Measurements from ENCODE around the gene NKPD1.

The NKPD1 gene

GRCh38 chr19:45113628-45114027 is 47.2 kb downstream of the NKPD1 start:
- peaks cover 2 to 78% (median 53%) of the 10 kb centered on the region in 4 experiments for H3K4me1 ChIP-seq (ENCODE audit: control extremely low read depth in 1 of 4, control insufficient read depth in 4 of 4, insufficient read depth in 4 of 4, low read length in 3 of 4)
- peaks cover 0 to 3% (median 0%) of the 10 kb centered on the region in 4 experiments for H3K36me3 ChIP-seq (ENCODE audit: control insufficient read depth in 4 of 4, insufficient read depth in 4 of 4, low read length in 3 of 4)
- no peak overlapping the region for H3K4me3 ChIP-seq (ENCODE audit: control insufficient read depth in 1 of 7, extremely low read depth in 1 of 7, insufficient read depth in 4 of 7, low read depth in 2 of 7, low read length in 6 of 7)
- no peaks in the 10 kb centered on the region for H3K27me3 ChIP-seq (replicated peaks in 2 of 5; ENCODE audit: control insufficient read depth in 4 of 5, insufficient read depth in 5 of 5, low read length in 4 of 5)
- POLR2A ChIA-PET = interaction anchor here (0.9 kb wide), 1 partner anchor 9 kb away, joined by 3 read pairs; no protein-coding TSS in a partner anchor
- H3K27ac ChIP-seq (ENCODE audit: insufficient read depth in 1 of 2, low read depth in 1 of 2, low read length in 2 of 2, poor library complexity in 1 of 2, severe bottlenecking in 2 of 2) = no peak overlapping the region
- CTCF ChIA-PET = interaction anchor here (0.8 to 4.8 kb wide), 7 partner anchors 11 to 86 kb away, joined by 3 to 32 read pairs (median 9); partner anchors contain the start of gene PPP1R37
- no peak for DNase-seq
- WGBS (ENCODE audit: insufficient coverage) = 97% methylated on average over 6 of the region's 9 CpGs
- H3K9me3 ChIP-seq (ENCODE audit: control extremely low read depth in 1 of 5, control insufficient read depth in 4 of 5, insufficient read depth in 2 of 5, low read depth in 1 of 5, low read length in 4 of 5) = no peaks in the 10 kb centered on the region

GRCh38 chr19:45112111-45112827 is 48.5 kb downstream of the NKPD1 start:
- WGBS (ENCODE audit: insufficient coverage) = 95% methylated on average over 10 of the region's 11 CpGs
- H3K36me3 ChIP-seq (ENCODE audit: control insufficient read depth in 4 of 4, insufficient read depth in 4 of 4, low read length in 3 of 4) = peaks cover 0 to 3% (median 0%) of the 10 kb centered on the region in 4 experiments
- no peaks in the 10 kb centered on the region for H3K9me3 ChIP-seq (ENCODE audit: control extremely low read depth in 1 of 5, control insufficient read depth in 4 of 5, insufficient read depth in 2 of 5, low read depth in 1 of 5, low read length in 4 of 5)
- H3K27me3 ChIP-seq (replicated peaks in 2 of 5; ENCODE audit: control insufficient read depth in 4 of 5, insufficient read depth in 5 of 5, low read length in 4 of 5) = no peaks in the 10 kb centered on the region
- H3K4me3 ChIP-seq (ENCODE audit: control insufficient read depth in 1 of 7, extremely low read depth in 1 of 7, insufficient read depth in 4 of 7, low read depth in 2 of 7, low read length in 6 of 7) = no peak overlapping the region
- CTCF ChIA-PET = interaction anchor here (1.0 to 4.8 kb wide), 7 partner anchors 9 to 87 kb away, joined by 3 to 32 read pairs (median 9); partner anchors contain the start of gene PPP1R37
- DNase-seq = no peak
- POLR2A ChIA-PET = interaction anchor here (0.6 kb wide), 1 partner anchor 83 kb away, joined by 4 read pairs; no protein-coding TSS in a partner anchor
- no peak overlapping the region for H3K27ac ChIP-seq (ENCODE audit: insufficient read depth in 1 of 2, low read depth in 1 of 2, low read length in 2 of 2, poor library complexity in 1 of 2, severe bottlenecking in 2 of 2)
- peaks cover 0 to 64% (median 41%) of the 10 kb centered on the region in 4 experiments for H3K4me1 ChIP-seq (ENCODE audit: control extremely low read depth in 1 of 4, control insufficient read depth in 4 of 4, insufficient read depth in 4 of 4, low read length in 3 of 4)
